OCI-LY1 (cell line): ENCODE measurements around the gene FGF11.

Experiments
- CTCF ChIP-seq: fragments of 200-600 bp; sonication (generic), shearing (Covaris generic); IDR thresholded peaks from 2 replicates; pipeline ENCODE4 v1.5.1; 2017; ENCODE audit warnings: mild to moderate bottlenecking, antibody characterized with exemption, low read length, moderate library complexity, mixed read lengths
- EZH2 ChIP-seq: fragments of 200-600 bp; sonication (generic), shearing (Covaris generic); IDR thresholded peaks from 2 replicates; pipeline ENCODE4 v1.8.0; 2017; ENCODE audit warnings: borderline replicate concordance, mixed run types, mild to moderate bottlenecking, antibody characterized with exemption, low read length, moderate library complexity, mixed read lengths

DNA sequence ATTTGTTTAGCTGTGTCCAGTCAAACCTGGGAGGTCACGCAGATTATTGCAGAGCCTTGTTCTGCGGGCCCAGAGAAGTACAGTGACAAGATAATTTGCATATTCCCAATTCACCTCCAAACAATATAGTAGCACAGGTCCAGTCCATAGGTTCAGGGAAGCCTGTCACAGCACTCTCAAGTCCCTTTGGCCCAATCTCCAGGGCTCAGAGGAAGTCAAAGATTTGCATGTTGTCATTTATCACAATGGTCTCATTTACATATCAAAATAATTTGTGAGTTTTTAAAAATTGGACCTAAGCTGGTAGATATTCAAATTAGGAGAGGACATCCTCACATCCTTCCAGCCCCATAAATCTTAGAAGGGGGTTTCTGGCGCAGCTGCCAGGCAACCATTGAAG lies 28.2 kb downstream of the FGF11 start:
- TF ChIP-seq CTCF (no peak), EZH2 (no peak)
